GM20431 (cell line): Measurements from ENCODE around the gene WASF2.
"Not testable (repeated sequence)": the region's sequence is repeated elsewhere in the genome, so short reads cannot be mapped to it uniquely, and the experiment has no call there.

Source experiments
- in situ Hi-C: fragments of 300-500 bp; cut with MseI, MboI; formaldehyde crosslinking; loops from one replicate; pipeline ENCODE4 v1.15.0; 2020; ENCODE audit warnings: low sequenced_read_pairs; ENCODE audit not compliant: unreplicated experiment

The WASF2 gene, protein sequence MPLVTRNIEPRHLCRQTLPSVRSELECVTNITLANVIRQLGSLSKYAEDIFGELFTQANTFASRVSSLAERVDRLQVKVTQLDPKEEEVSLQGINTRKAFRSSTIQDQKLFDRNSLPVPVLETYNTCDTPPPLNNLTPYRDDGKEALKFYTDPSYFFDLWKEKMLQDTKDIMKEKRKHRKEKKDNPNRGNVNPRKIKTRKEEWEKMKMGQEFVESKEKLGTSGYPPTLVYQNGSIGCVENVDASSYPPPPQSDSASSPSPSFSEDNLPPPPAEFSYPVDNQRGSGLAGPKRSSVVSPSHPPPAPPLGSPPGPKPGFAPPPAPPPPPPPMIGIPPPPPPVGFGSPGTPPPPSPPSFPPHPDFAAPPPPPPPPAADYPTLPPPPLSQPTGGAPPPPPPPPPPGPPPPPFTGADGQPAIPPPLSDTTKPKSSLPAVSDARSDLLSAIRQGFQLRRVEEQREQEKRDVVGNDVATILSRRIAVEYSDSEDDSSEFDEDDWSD

DNA sequence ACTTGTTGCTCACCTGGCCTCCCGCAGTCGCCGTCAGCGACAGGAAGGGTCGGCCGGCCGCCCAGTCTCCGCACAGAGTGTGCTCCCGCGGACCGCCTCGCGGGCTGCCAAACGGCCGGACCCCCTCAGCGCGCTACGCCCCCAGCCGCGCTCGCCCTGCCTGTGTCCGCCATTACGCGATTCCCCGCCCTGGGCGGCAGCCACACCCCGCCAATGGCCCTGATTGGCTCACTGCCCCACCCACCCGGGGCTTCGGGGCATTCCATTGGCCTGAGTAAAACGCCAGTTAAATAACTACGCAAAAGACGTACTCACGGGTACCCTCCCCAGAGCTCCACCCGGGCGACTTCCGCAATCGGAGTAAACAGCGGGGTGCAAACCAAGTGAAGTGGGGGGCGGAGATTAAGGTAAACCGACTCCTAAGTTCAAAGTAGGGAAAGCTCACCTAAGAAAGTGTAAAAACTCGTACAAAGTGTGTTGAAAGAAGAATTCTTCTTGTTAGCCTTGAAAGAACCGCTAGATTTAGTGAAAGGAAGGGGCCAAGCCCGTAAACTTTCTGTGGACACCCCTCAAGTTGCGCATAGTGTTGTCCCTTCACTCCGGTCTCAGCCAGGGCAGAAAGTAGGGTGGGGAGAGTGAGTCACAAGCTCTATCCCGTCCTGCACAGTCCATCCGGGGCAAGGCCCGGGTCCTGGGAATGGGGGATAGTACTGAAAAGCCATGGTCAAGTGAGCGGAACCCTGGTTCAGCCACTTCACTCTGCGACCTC is at the start of gene WASF2:
WASF2 (minus strand) TSS at position 195 of the 769 bp plus-strand sequence. CDS start 61,277 bp downstream, outside the sequence.
- in situ Hi-C loops = no loop called here

- in situ Hi-C loops = no loop called here
Measured at GRCh38 chr1:27538793-27539192, 48.8 kb upstream of the WASF2 start.

DNA sequence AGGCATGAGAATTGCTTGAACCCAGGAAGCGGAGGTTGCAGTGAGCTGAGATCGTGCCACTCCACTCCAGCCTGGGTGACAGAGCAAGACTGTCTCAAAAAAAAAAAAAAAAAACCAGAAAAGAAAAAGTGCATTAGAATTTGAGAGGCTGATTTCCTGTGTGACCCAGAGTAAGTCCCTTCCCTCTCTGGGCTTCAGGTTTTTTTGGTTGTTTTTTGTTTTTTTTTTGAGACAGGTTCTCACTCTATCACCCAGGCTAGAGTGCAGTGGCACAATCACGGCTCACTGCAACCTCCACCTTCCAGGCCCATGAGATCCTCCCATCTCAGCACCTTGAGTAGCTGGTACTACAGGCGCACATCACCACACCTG is 48.3 kb upstream of the WASF2 start:
- in situ Hi-C loops = not testable (repeated sequence)

- in situ Hi-C loops = no loop called here
Measured at GRCh38 chr1:27536767-27537166, 46.8 kb upstream of the WASF2 start.

DNA sequence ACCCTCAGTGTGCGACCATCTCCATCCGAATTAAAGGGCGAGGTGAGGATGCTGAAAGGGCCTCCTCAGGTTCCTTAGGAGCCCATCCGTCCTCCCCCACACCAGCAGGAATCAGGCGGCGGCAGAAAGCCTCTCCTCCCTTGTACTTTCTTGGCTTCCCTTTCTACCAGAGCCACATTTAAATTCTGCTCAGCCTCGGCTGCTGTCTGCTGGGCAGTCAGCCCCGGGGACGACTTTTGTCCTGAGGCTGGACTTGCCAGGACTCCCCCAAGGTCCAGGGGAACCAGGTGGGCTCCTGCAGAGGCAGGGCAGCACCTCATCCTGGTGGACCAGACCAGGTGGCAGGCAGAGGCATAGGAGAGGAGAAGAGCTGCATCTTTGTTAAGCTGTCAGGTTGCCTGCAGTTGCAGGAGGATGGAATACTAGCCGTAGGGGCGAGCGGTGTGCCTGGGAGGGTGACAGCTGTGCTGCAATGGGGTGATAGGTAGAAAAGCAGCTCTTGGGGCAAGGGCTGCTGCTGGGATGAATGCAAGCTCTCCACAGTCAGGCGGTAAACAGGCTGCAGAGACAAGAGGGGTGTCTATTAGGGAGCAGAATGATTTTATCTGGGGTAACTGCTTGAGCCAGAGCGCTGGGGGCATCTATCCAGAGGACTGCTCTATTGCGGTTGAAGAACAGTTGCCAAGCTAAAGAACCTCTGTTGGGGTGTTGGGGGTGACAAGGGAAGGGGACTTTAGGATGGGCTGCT is 46.2 kb upstream of the WASF2 start:
- in situ Hi-C loops = no loop called here

DNA sequence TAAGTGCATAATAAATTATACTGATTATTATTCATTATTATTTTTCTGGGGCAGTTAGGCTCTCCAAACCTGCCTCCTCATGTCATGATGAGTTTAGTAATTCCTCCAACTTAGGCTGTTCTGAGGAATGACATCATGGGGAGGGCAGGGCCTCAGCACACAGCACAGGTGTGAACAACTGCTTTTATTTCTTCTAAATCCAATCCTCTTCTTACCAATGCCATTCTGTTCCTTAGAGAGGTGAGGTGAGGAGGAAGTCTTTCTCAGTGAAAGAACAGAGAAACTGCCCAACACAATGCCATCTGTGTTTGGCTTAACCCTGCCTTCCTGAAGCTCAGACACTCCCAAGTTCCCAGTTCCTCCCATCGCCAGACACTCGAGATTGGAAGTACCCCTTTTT is 45.4 kb upstream of the WASF2 start:
- in situ Hi-C loops = no loop called here

DNA sequence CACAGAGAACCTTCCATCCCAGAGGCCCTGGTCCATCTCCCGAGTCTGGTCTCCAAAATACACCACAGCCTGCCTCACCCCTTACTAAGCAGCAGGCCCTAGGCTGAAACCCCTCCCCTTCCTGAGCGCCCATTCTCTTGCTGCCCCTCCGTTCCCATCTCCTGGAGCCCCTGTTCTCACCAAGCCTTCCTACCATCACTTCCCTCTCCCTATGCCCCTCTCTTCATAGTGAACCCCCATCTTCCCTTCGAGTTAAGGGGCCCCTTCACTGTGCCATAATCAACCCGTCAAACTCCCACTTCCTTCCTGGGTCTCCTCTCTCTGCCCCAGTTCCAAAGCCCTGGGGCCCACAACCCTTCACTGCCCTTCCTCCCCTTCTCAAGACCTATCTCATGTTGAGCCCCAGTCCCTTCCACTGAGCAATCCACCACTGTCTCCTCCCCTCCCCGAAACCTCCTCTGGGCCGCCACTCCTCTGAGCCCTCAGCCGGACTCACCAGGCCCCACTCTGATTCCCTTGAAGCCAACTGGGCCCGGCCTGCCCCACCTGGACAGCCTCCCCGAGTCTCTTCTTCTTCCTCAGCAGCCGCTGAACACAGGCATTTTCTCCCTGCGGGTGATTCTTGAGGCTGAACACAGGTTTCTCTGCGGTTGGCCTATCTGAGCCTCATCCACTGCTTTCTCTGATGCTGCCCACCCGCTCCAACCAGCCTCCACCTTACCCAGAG is 42.2 kb upstream of the WASF2 start:
- in situ Hi-C loops = no loop called here

DNA sequence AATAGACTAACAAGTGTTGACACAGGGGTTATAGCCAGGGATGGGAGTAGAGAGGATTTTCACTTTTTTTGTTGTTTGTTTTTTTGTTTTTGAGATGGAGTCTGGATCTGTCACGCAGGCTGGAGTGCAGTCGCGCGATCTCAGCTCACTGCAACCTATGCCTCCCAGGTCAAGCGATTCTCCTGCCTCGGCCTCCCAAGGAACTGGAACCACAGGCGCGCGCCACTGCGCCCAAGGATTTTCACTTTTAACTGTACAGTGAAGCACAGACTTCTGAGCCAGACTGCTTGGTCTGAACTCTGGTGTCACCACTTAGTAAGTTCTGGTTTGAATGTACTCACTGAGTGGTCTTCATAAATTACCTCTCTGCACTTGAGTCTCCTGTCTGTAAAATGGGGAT is 40.2 kb upstream of the WASF2 start:
- in situ Hi-C loops = no loop called here

DNA sequence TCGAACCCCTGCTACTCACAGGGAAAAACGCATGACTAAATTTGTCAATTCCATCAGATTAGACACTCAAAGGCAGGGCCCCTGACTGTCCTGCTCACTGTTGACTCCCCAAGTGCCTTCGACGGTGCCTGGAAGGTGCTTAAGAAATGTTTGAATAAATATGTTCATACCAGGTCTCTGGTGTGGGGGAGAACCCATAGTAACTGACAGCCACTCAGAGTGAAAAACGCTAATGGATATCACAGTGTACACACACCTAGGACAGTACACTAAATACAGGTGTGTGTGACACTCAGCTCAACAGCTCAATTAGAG is 39.7 kb upstream of the WASF2 start:
- in situ Hi-C loops = no loop called here

- in situ Hi-C loops = no loop called here
Measured at GRCh38 chr1:27528818-27529703, 39.1 kb upstream of the WASF2 start.

GRCh38 chr1:27527890-27528817 is 38.2 kb upstream of the WASF2 start:
- in situ Hi-C loops = no loop called here

GRCh38 chr1:27527223-27527889 is 37.4 kb upstream of the WASF2 start:
- in situ Hi-C loops = no loop called here

- in situ Hi-C loops = no loop called here
Measured at GRCh38 chr1:27526569-27527222, 36.7 kb upstream of the WASF2 start.

GRCh38 chr1:27525296-27526272 is 35.6 kb upstream of the WASF2 start:
- in situ Hi-C loops = no loop called here

DNA sequence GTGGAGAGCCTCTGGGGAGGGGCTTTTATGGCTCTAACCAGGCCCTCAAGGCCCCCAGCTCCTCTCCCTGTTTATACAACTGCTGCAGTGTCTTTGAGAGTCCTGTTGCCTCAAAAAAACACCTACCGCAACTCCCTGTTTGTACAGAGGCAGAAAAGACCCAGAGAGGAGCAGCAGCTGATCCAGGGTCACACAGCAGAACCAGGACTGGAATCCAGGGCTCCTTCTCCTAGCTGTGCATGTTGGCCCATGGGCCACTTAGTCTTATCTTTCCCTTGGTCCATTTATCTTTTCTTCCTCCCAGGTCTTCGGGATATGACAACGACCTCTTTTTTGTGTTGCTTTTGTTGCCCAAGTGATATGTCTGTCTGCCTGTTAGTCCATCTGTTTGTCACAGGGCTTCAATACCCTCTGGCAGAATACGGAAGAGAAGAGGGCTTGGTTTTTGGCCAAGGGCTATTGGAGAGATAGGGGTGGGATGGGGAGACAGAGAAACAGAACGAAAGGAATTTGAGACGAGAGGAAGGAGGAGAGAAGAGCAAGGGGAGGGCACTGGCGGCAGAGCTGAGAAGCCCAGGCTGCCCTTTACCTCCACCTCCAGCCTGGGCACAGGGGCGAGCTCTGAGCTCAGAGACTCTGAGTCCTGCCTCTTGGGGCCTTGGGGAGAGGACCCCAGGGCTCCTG is 33.5 kb upstream of the WASF2 start:
- in situ Hi-C loops = no loop called here
